Kidney (tissue), 14 donors: ENCODE results near the gene GFRA3. TPM values are rescaled to one million over a fixed set of nuclear protein-coding genes. Genes with fewer than 3 reads are reported as not detected.

Experiments
- DNase-seq, 5 donors: peaks; one replicate each; pipeline ENCODE4 v3.0.0-alpha.2; 2013 to 2020
- FAIRE-seq: peaks from 2 replicates; lab custom pipeline; 2012; peaks lifted over from hg19 to GRCh38; lab: Jason Lieb, UNC
- H3K27ac ChIP-seq, 2 donors: one replicate each; pipeline ENCODE4 v1.7.0; 2013; ENCODE audit warnings: low read depth in 2 of 2, low read length in 2 of 2, inconsistent platforms in 1 of 2
- H3K27me3 ChIP-seq: one replicate; pipeline ENCODE4 v1.7.1; 2013; ENCODE audit warnings: low read length, inconsistent platforms; ENCODE audit not compliant: control insufficient read depth, insufficient read depth
- H3K36me3 ChIP-seq, 3 donors: one replicate each; pipeline versions ENCODE4 v1.7.0 to v1.7.1; 2013; ENCODE audit warnings: low read length in 3 of 3, control low read depth in 1 of 3, inconsistent platforms in 1 of 3; ENCODE audit not compliant: insufficient read depth in 3 of 3, control insufficient read depth in 2 of 3
- H3K4me1 ChIP-seq, 3 donors: one replicate each; pipeline versions ENCODE4 v1.7.0 to v1.7.1; 2013; ENCODE audit warnings: low read length in 3 of 3, inconsistent platforms in 1 of 3, low read depth in 1 of 3; ENCODE audit not compliant: control insufficient read depth in 2 of 3, insufficient read depth in 2 of 3
- H3K4me3 ChIP-seq, 3 donors: one replicate each; pipeline versions ENCODE4 v1.7.0 to v1.8.1; 2013; ENCODE audit warnings: low read length in 3 of 3, control low read depth in 1 of 3, inconsistent platforms in 1 of 3
- H3K9ac ChIP-seq, 3 donors: one replicate each; pipeline versions ENCODE4 v1.7.0 to v1.7.1; 2013; ENCODE audit warnings: low read length in 3 of 3, control low read depth in 1 of 3, inconsistent platforms in 1 of 3
- H3K9me3 ChIP-seq, 3 donors: one replicate each; pipeline versions ENCODE4 v1.7.0 to v1.7.1; 2013; ENCODE audit warnings: low read length in 3 of 3, control low read depth in 1 of 3, inconsistent platforms in 1 of 3; ENCODE audit not compliant: control insufficient read depth in 2 of 3, insufficient read depth in 1 of 3
- intact Hi-C: fragments of 100-400 bp; cut with DNase I; formaldehyde crosslinking; loops from one replicate; pipeline ENCODE4 v1.11.1; 2022
- polyA plus RNA-seq: library from polyadenylated mRNA; stranded (reverse); fragments of 350-450 nt; fragmentation: Illumina TruSeq; extraction: RNeasy Lipid Tissue Mini Kit (QIAGEN cat#74804); gene quantifications from one replicate; pipeline ENCODE4 v1.2.3, GENCODE V29; 2014; ENCODE audit warnings: low read depth, low replicate concordance; ENCODE audit not compliant: insufficient read depth
- total RNA-seq: library from RNA; stranded (reverse); fragmentation: NEBNext Ultra II Directional; extraction: Animal tissue kit (Norgen Biotek cat#: 25700); gene quantifications from one replicate; pipeline ENCODE4 v1.2.1, GENCODE V29; 2021
- TF ChIP-seq, protein P1 (sequence below): IDR thresholded peaks from 3 replicates; pipeline ENCODE4 v1.5.1; 2012; ENCODE audit warnings: mild to moderate bottlenecking, moderate library complexity, borderline replicate concordance; ENCODE audit not compliant: insufficient read depth; ENCODE audit errors: extremely low read depth
- donor health status: control.
- donor health status: control.
- donor health status: control.
- donor health status: control.
- donor health status: control.
- donor health status: DM: yes; HTN: yes; CAD: no.
- donor health status: Normal renal cell carcinoma (clear cell type).

GFRA3 gene
- total and polyA plus RNA-seq, 2 donors from 2014 or later = 0.41 to 1.0 TPM

DNA sequence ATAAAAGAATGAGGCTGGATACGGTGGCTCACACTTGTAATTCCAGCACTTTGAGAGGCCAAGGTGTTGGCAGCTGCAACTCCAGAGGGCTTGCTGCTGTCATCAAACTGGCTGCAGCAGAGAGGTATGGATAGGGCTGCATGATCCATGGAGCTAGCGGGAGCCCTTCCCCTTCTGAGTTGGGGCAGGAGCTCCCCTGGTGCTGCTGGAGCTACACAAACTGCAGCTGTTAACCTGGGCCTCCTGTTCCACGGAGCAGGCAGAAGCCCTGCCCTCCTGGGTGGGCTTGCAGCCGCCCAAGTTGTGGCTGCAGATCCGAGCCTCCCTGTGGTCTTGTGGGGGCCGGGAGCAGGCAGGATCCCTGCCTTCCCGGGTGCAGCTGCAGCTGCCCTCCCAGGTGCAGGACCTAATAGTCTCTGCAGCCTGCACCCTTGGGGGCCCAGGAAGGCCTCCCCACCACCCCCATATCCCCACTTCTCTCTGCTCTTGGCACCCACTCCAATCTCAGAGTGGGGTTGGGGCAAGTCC lies 41.4 kb upstream of the GFRA3 start:
- Histone ChIP-seq H3K4me3 (no peak overlapping the region), H3K27me3 (no peaks in the 10 kb centered on the region), H3K27ac (no peak overlapping the region), H3K4me1 (no peaks in the 10 kb centered on the region), H3K36me3 (no peaks in the 10 kb centered on the region), H3K9me3 (no peaks in the 10 kb centered on the region), H3K9ac (no peak overlapping the region)
- TF ChIP-seq, protein P1, sequence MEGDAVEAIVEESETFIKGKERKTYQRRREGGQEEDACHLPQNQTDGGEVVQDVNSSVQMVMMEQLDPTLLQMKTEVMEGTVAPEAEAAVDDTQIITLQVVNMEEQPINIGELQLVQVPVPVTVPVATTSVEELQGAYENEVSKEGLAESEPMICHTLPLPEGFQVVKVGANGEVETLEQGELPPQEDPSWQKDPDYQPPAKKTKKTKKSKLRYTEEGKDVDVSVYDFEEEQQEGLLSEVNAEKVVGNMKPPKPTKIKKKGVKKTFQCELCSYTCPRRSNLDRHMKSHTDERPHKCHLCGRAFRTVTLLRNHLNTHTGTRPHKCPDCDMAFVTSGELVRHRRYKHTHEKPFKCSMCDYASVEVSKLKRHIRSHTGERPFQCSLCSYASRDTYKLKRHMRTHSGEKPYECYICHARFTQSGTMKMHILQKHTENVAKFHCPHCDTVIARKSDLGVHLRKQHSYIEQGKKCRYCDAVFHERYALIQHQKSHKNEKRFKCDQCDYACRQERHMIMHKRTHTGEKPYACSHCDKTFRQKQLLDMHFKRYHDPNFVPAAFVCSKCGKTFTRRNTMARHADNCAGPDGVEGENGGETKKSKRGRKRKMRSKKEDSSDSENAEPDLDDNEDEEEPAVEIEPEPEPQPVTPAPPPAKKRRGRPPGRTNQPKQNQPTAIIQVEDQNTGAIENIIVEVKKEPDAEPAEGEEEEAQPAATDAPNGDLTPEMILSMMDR = no peak
- DNase-seq (no peak), FAIRE-seq (no peak)
- intact Hi-C loops = no loop called here

DNA sequence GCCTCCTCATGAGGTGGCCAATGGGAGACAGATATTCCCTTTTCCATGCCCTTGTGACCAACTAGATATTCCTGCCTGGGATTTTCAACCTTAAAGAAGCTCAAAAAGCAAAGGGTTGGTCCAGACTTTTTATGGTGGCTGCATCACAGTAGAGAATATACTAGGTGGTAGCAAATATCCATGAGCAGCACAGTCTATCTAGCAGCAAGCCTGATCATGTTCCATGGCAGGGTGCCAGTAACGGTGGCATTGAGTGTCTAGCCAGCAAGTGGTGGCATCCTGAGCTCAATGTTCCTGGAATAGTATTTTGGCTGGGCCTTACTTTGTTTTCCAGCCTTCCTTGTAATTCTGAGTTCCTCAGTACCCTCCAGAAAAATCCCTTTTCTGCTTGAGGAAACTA lies 31.4 kb upstream of the GFRA3 start:
- FAIRE-seq (no peak), DNase-seq (peak in 1 of 5 donors; percentile 3)
- Histone ChIP-seq H3K9me3 (no peaks in the 10 kb centered on the region), H3K36me3 (no peaks in the 10 kb centered on the region), H3K4me3 (no peak overlapping the region), H3K4me1 (no peaks in the 10 kb centered on the region), H3K9ac (no peak overlapping the region), H3K27ac (no peak overlapping the region), H3K27me3 (no peaks in the 10 kb centered on the region)
- intact Hi-C loops = no loop called here
- TF ChIP-seq, protein P1 = no peak

DNA sequence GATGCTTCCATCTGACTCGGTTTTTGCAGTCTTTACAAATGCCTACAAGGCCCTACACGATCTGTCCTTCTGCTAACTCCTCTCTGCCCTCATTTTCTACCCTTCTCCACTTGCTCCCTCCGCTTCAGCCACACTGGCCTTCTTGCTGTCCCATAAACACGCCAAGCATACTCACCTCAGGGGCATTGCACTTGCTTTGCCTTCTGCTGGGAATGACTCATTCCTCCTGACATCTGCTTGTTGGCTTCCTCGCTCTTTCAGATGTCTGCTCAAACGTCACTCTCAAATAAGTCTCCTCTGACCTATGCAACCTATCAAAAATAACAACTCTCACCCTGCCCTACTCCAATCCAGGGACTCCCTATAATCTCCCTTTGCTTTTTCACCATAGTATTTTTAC lies 29.0 kb upstream of the GFRA3 start:
- TF ChIP-seq, protein P1 = no peak
- DNase-seq = no peak
- no peaks in the 10 kb centered on the region for H3K9me3 ChIP-seq
- no peaks in the 10 kb centered on the region for H3K4me1 ChIP-seq
- H3K27me3 ChIP-seq = no peaks in the 10 kb centered on the region
- intact Hi-C loops = no loop called here
- no peak overlapping the region for H3K27ac ChIP-seq
- no peaks in the 10 kb centered on the region for H3K36me3 ChIP-seq
- H3K4me3 ChIP-seq = no peak overlapping the region
- no peak for FAIRE-seq
- no peak overlapping the region for H3K9ac ChIP-seq

DNA sequence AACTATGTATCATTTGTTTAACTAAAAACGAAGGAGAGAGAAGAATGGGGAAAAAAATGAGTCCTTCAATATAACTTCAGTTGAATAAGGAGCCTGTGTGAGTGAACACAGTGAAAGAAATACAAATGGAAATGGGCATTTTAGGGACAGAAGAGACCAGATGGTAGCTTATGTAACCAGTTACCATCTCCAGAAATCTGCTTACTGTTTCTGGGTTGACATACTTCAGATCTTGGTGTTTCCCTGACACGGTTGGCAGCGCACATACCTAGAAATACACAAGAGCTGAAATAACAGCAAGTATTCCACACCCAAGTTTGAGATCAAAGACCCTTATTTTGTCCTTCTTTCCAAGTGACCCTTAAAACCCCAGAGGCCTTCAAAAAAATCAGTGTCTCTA lies 14.9 kb upstream of the GFRA3 start:
- no peaks in the 10 kb centered on the region for H3K4me1 ChIP-seq
- TF ChIP-seq, protein P1 = no peak
- H3K4me3 ChIP-seq = no peak overlapping the region
- FAIRE-seq (no peak), DNase-seq (no peak)
- H3K27ac ChIP-seq = no peak overlapping the region
- intact Hi-C loops = no loop called here
- H3K9ac ChIP-seq = no peak overlapping the region
- H3K36me3 ChIP-seq = no peaks in the 10 kb centered on the region
- H3K27me3 ChIP-seq = no peaks in the 10 kb centered on the region
- no peaks in the 10 kb centered on the region for H3K9me3 ChIP-seq
